Omental fat pad (tissue), 4 donors: Measurements from ENCODE around the gene RPS25. TPM values are rescaled to one million over a fixed set of nuclear protein-coding genes. Genes with fewer than 3 reads are reported as not detected.
A peak's percentile ranks its signal among the peaks of the same experiment; 100 is the strongest.
"Not testable (repeated sequence)": the region's sequence is repeated elsewhere in the genome, so short reads cannot be mapped to it uniquely, and the experiment has no call there.

Experiments used
- ATAC-seq: fragments of 150-250 bp; one replicate; pipeline ENCODE4 v1.9.1; 2016; ENCODE audit warnings: mild to moderate bottlenecking, moderate library complexity; ENCODE audit not compliant: low FRiP score
- DNase-seq: peaks from one replicate; pipeline ENCODE4 v3.0.0-alpha.2; 2019; ENCODE audit warnings: low spot score
- small RNA-seq: library from RNA; depleted of rRNA; stranded (forward); fragments of <200 nt; gene quantifications from one replicate; pipeline ENCODE3, GENCODE V24; 2016
- total RNA-seq, 4 donors: library from RNA; depleted of rRNA; stranded (reverse); fragments of >200 nt; gene quantifications; one replicate each; pipeline ENCODE4 v1.1.0, GENCODE V29; 2016
- TF ChIP-seq, protein P1 (sequence below), 3 donors: fragments of 450-650 bp; IDR thresholded peaks; one replicate each; pipeline ENCODE4 v1.5.1; 2016 to 2017; ENCODE audit warnings: antibody characterized with exemption in 3 of 3, mild to moderate bottlenecking in 3 of 3, moderate library complexity in 2 of 3

Gene RPS25
- total RNA-seq, 4 donors from 2014 or later, result 1,426 to 2,619 (median 2,025) TPM

DNA sequence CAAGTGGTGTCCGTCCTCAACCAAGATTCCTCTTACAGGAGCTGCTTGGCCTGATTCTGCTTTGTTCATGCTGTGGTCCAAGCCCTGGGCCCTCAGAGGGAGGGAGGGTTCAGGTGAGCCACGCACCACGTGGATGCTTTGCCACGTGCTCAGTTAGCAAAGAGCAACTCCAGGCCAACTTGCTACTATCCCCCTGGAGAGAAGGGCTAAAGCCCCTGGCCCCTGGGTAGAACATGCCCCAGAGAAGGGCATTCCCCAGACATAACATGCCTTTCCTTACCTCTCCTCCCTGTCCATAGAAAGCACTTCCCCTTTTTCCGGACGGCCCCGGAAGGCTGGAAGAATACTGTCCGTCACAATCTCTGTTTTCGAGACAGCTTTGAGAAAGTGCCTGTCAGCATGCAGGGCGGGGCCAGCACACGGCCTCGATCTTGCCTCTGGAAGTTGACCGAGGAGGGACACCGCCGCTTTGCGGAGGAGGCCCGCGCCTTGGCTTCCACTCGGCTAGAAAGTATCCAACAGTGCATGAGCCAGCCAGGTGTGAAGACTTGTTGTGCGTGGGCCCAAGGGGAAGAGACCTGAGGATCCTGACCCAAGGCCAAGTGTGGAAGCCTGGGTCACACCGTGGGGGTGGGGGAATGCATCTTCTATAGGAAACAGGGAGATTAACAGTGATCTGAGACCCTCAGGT is 37.8 kb downstream of the RPS25 start:
- no peak for DNase-seq

GRCh38 chr11:118979434-118979833 is 38.7 kb downstream of the RPS25 start:
- no peak for ATAC-seq
- DNase-seq, result no peak
- TF ChIP-seq, protein P1, sequence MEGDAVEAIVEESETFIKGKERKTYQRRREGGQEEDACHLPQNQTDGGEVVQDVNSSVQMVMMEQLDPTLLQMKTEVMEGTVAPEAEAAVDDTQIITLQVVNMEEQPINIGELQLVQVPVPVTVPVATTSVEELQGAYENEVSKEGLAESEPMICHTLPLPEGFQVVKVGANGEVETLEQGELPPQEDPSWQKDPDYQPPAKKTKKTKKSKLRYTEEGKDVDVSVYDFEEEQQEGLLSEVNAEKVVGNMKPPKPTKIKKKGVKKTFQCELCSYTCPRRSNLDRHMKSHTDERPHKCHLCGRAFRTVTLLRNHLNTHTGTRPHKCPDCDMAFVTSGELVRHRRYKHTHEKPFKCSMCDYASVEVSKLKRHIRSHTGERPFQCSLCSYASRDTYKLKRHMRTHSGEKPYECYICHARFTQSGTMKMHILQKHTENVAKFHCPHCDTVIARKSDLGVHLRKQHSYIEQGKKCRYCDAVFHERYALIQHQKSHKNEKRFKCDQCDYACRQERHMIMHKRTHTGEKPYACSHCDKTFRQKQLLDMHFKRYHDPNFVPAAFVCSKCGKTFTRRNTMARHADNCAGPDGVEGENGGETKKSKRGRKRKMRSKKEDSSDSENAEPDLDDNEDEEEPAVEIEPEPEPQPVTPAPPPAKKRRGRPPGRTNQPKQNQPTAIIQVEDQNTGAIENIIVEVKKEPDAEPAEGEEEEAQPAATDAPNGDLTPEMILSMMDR (IDR thresholded peaks at IDR 0.05), result no peak

More for the DNA sequence above, 37.8 kb downstream of the RPS25 start:
- peak; percentile 49 for ATAC-seq
- TF ChIP-seq, protein P1 (IDR thresholded peaks at IDR 0.05), result no peak

GRCh38 chr11:118975771-118976709 is 42.1 kb downstream of the RPS25 start:
- DNase-seq, result no peak
- no peak for ATAC-seq
- TF ChIP-seq, protein P1 (IDR thresholded peaks at IDR 0.05), result no peak

DNA sequence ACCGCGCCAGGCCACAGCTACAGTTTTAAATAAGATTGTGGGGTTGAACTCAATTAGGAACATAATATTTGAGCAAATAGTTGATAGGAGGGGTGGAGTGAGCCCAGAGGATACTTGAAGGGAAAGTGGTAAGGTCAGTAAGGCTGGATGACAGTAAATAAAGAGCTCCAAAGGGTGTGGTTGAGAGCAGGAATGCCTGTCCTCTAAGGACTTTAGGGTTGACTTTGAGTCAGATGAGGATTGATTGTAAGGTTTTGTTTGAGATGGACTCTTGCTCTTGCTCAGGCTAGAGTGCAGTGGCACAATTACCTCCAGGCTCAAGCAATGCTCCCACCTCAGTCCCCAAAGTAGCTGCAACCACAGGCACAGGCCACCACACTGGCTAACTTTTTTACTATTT is 44.2 kb downstream of the RPS25 start:
- ATAC-seq (no peak), DNase-seq (no peak)
- TF ChIP-seq, protein P1 (IDR thresholded peaks at IDR 0.05), result no peak

GRCh38 chr11:118971646-118972045 is 46.5 kb downstream of the RPS25 start, which contains the start of gene FOXR1:
Gene FOXR1 (plus strand): TSS chr11:118971761. CDS start chr11:118971932, 171 bp downstream.
- DNase-seq (no peak), ATAC-seq (no peak)
- TF ChIP-seq, protein P1 (IDR thresholded peaks at IDR 0.05), result no peak

- ATAC-seq, result not testable (repeated sequence)
Observed at GRCh38 chr11:118969508-118969907, 48.6 kb downstream of the RPS25 start.

More at GRCh38 chr11:118969508-118969907, 48.6 kb downstream of the RPS25 start:
- not testable (repeated sequence) for DNase-seq

Small RNA genes within 50 kb of the gene (small RNA-seq; reads per million reads assigned to genes)
- not detected for gene AP003392.2
- not detected for gene RF00017
- gene RF00019, result not detected

Other genes starting within 250 kb of the RPS25 start
- 100 to 1,000 TPM in 3 of 4 donors, 10 to 100 TPM in 1; 84.5 to 129 (median 108) TPM for gene DDX6, start 227.2 kb downstream of the RPS25 start, total RNA-seq
- under 1 TPM in 2 of 4 donors, not detected in 2; 0.09 to 0.12 TPM for gene CXCR5, start 134.5 kb downstream of the RPS25 start, total RNA-seq
- gene BCL9L, start 92.4 kb downstream of the RPS25 start, total RNA-seq, result 10 to 100 TPM; 13.5 to 24.0 (median 17.3) TPM
- not detected for gene UPK2, start 62.0 kb downstream of the RPS25 start, total RNA-seq
- gene FOXR1, start 46.6 kb downstream of the RPS25 start, total RNA-seq, result not detected
- gene CENATAC, start 20.2 kb downstream of the RPS25 start, total RNA-seq, result 10 to 100 TPM; 36.9 to 66.9 (median 50.9) TPM
- 10 to 100 TPM; 43.2 to 61.7 (median 51.4) TPM for gene TRAPPC4, start 423 bp upstream of the RPS25 start, total RNA-seq
- gene SLC37A4, start 12.5 kb upstream of the RPS25 start, total RNA-seq, result 10 to 100 TPM; 11.6 to 18.4 (median 14.0) TPM
- gene HYOU1, start 38.9 kb upstream of the RPS25 start, total RNA-seq, result 10 to 100 TPM; 43.5 to 94.4 (median 63.7) TPM
- 10 to 100 TPM; 31.5 to 39.2 (median 32.7) TPM for gene VPS11, start 49.5 kb upstream of the RPS25 start, total RNA-seq
- 10 to 100 TPM in 1 of 4 donors, 1 to 10 TPM in 3; 7.2 to 11.7 (median 8.5) TPM for gene HMBS, start 66.5 kb upstream of the RPS25 start, total RNA-seq
- 10 to 100 TPM; 23.0 to 34.0 (median 28.5) TPM for gene DPAGT1, start 83.5 kb upstream of the RPS25 start, total RNA-seq
- 10 to 100 TPM in 1 of 4 donors, 1 to 10 TPM in 3; 8.2 to 10.7 (median 9.0) TPM for gene C2CD2L, start 89.0 kb upstream of the RPS25 start, total RNA-seq
- gene HINFP, start 103.2 kb upstream of the RPS25 start, total RNA-seq, result 10 to 100 TPM; 10.2 to 31.0 (median 24.4) TPM
- gene ABCG4, start 130.7 kb upstream of the RPS25 start, total RNA-seq, result under 1 TPM in 2 of 4 donors, not detected in 2; 0.09 to 0.32 TPM
- 10 to 100 TPM in 3 of 4 donors, 1 to 10 TPM in 1; 7.9 to 26.0 (median 14.7) TPM for gene NLRX1, start 150.4 kb upstream of the RPS25 start, total RNA-seq
- 10 to 100 TPM in 1 of 4 donors, 1 to 10 TPM in 2, not detected in 1; 1.3 to 11.7 (median 1.4) TPM for gene NHERF4, start 167.1 kb upstream of the RPS25 start, total RNA-seq
- 10 to 100 TPM; 12.9 to 26.6 (median 20.9) TPM for gene CBL, start 188.0 kb upstream of the RPS25 start, total RNA-seq